K562 (cell line): ENCODE data around the gene SYVN1. TPM values are rescaled to one million over a fixed set of nuclear protein-coding genes. Genes with fewer than 3 reads are reported as not detected.

Experiments used
- ATF2 ChIP-seq: sonication (generic); formaldehyde crosslinking; IDR thresholded peaks from 2 replicates; pipeline ENCODE4 v1.8.1; 2022; ENCODE audit warnings: missing genetic modification reagents
- BRF1 ChIP-seq: IDR thresholded peaks from 3 replicates; pipeline ENCODE4 v1.6.1; 2011; ENCODE audit warnings: borderline replicate concordance, mild to moderate bottlenecking; ENCODE audit not compliant: insufficient read length; ENCODE audit errors: extremely low read depth
- CREB1 ChIP-seq, 2 experiments: sonication (generic) in 1 of 2; formaldehyde crosslinking in 1 of 2; IDR thresholded peaks; 2 replicates each; pipeline versions ENCODE4 v1.6.1 to v1.8.0; 2012 to 2022; ENCODE audit warnings: inconsistent platforms in 1 of 2, mild to moderate bottlenecking in 1 of 2, missing genetic modification reagents in 1 of 2, moderate library complexity in 1 of 2
- DPF2 ChIP-seq: fragments of 450-650 bp; IDR thresholded peaks from 2 replicates; pipeline ENCODE4 v1.6.1; 2016
- HES1 ChIP-seq: fragments of 450-650 bp; IDR thresholded peaks from 2 replicates; pipeline ENCODE4 v1.6.1; 2016; ENCODE audit warnings: low read depth, mild to moderate bottlenecking, moderate library complexity
- MCM3 ChIP-seq: fragments of 450-650 bp; IDR thresholded peaks from 2 replicates; pipeline ENCODE4 v1.6.1; 2016
- NFE2 ChIP-seq: IDR thresholded peaks from 2 replicates; pipeline ENCODE4 v1.6.1; 2014; ENCODE audit warnings: antibody characterized with exemption, low read depth
- NFIC ChIP-seq: fragments of 450-650 bp; IDR thresholded peaks from 2 replicates; pipeline ENCODE4 v1.6.1; 2017; ENCODE audit warnings: mild to moderate bottlenecking, inconsistent platforms
- PHF20 ChIP-seq: fragments of 450-650 bp; IDR thresholded peaks from 2 replicates; pipeline ENCODE4 v1.6.1; 2018; ENCODE audit not compliant: partially characterized antibody
- SMARCE1 ChIP-seq: fragments of 450-650 bp; IDR thresholded peaks from 2 replicates; pipeline ENCODE4 v1.7.1; 2016; ENCODE audit warnings: mild to moderate bottlenecking
- SRF ChIP-seq, 2 experiments: fragments of 250-450, 450-650 bp in 1 of 2; sonication (Bioruptor Pico) in 1 of 2; sonication (generic) in 1 of 2; formaldehyde crosslinking; IDR thresholded peaks; 2 replicates each; pipeline versions ENCODE4 v1.5.0 to v1.5.1; 2020 to 2022; ENCODE audit warnings: mild to moderate bottlenecking in 1 of 2, missing genetic modification reagents in 1 of 2
- TAF7 ChIP-seq: fragments of 450-650 bp; IDR thresholded peaks from 2 replicates; pipeline ENCODE4 v1.6.1; 2016; ENCODE audit warnings: missing genetic modification characterization, missing compliant biosample characterization
- TFE3 ChIP-seq: fragments of 450-650 bp; formaldehyde crosslinking; IDR thresholded peaks from 2 replicates; pipeline ENCODE4 v1.4.0; 2020; ENCODE audit warnings: mild to moderate bottlenecking, mixed read lengths
- THRAP3 ChIP-seq: fragments of 450-650 bp; IDR thresholded peaks from 2 replicates; pipeline ENCODE4 v1.6.1; 2016; ENCODE audit warnings: mild to moderate bottlenecking, inconsistent platforms, borderline replicate concordance
- TRIM24 ChIP-seq, 2 experiments: fragments of 450-650 bp; IDR thresholded peaks; 2 replicates each; pipeline ENCODE4 v1.6.1; 2016
- USF1 ChIP-seq: sonication (generic); formaldehyde crosslinking; IDR thresholded peaks from 2 replicates; pipeline ENCODE4 v1.9.0; 2022; ENCODE audit warnings: mild to moderate bottlenecking, missing genetic modification reagents
- ZNF143 ChIP-seq: sonication (generic); formaldehyde crosslinking; IDR thresholded peaks from 2 replicates; pipeline ENCODE4 v1.9.0; 2022; ENCODE audit warnings: mild to moderate bottlenecking, missing genetic modification reagents
- ZNF347 ChIP-seq: fragments of 450-650 bp; formaldehyde crosslinking; IDR thresholded peaks from 2 replicates; pipeline ENCODE4 v1.4.0; 2020; ENCODE audit warnings: low read depth, mild to moderate bottlenecking, moderate library complexity
- ZNF518B ChIP-seq: fragments of 250-450 bp; sonication (Bioruptor Pico); IDR thresholded peaks from 2 replicates; pipeline ENCODE4 v1.5.0; 2021; ENCODE audit warnings: mild to moderate bottlenecking, moderate library complexity
- ZNF695 ChIP-seq: fragments of 450-650 bp; formaldehyde crosslinking; IDR thresholded peaks from 2 replicates; pipeline ENCODE4 v1.4.0; 2020; ENCODE audit warnings: mild to moderate bottlenecking, moderate library complexity
- polyA plus RNA-seq, 8 experiments: library from polyadenylated mRNA; depleted of rRNA in 4 of 8; stranded (reverse) in 5 of 8; unstranded in 3 of 8; fragments of >200 nt; fragmentation: Nextera tagmentation in 2 of 8; fragmentation: Illumina TruSeq in 1 of 8; extraction: Ambion mirVana in 2 of 8; extraction: Trizol in 1 of 8; gene quantifications; 2 replicates each; pipeline versions ENCODE4 v1.2.1 to v1.2.3, GENCODE V29; 2011 to 2014; ENCODE audit warnings: inconsistent platforms in 1 of 8, missing spikeins in 1 of 8
- total RNA-seq, 7 experiments: library from RNA; depleted of rRNA in 6 of 7; stranded (reverse); fragments of >200 nt in 6 of 7; fragmentation: Illumina TruSeq in 2 of 7; extraction: Trizol in 2 of 7; gene quantifications; 2 replicates each; pipeline versions ENCODE4 v1.2.1 to v1.2.3, GENCODE V29; 2011 to 2021; ENCODE audit warnings: low replicate concordance in 1 of 7

Gene SYVN1
- total and polyA plus RNA-seq, 9 of the 15 experiments (the other 6 are each of a cell fraction or from before 2014, with no cell fraction given), result 0.41 to 47.4 (median 9.9) TPM

- TF ChIP-seq ZNF518B (CRISPR knock-in tag) (no peak), ZNF143 (CRISPR knock-in tag) (no peak), THRAP3 (no peak), CREB1 (IDR thresholded peaks at IDR 0.05) (peak; percentile 98), CREB1 (CRISPR knock-in tag; IDR thresholded peaks at IDR 0.05) (peak; percentile 99), ZNF347 (CRISPR knock-in tag) (no peak), TRIM24 (IDR thresholded peaks at IDR 0.05) (no peak), ZNF695 (CRISPR knock-in tag) (no peak), MCM3 (no peak), ATF2 (CRISPR knock-in tag) (no peak), BRF1 (no peak), NFIC (0 out of 2 replicates have a peak, but pooled peaks have one; percentile 6), DPF2 (0 out of 2 replicates have a peak, but pooled peaks have one; percentile 19), SMARCE1 (peak; percentile 39; the same call in 1 of the 2 replicates), HES1 (no peak), SRF (CRISPR knock-in tag; IDR thresholded peaks at IDR 0.05) (peak in 1 of 2 experiments; percentile 76; a peak in 1 of 4 replicates), NFE2 (peak; percentile 34; the same call in 1 of the 2 replicates), TFE3 (no peak), USF1 (CRISPR knock-in tag) (no peak; the same call in 1 of the 2 replicates), TAF7 (tag) (peak; percentile 88), PHF20 (peak; percentile 91)
Measured at GRCh38 chr11:65121865-65122696, 12.2 kb downstream of the SYVN1 start, which contains the start of the genes FAU and MRPL49 (continued).
